A549 (cell line): Measurements from ENCODE around the gene P4HA2. TPM values are rescaled to one million over a fixed set of nuclear protein-coding genes. Genes with fewer than 3 reads are reported as not detected.

ENCODE experiments used
- ATAC-seq, 2 experiments: fragments of 200-7000 bp in 1 of 2; fragments of >200 bp in 1 of 2; cut with Nextera tagmentation in 1 of 2; cut with Tn5 transposase in 1 of 2; 3 replicates each; pipeline versions ENCODE4 v1.8.0 to v1.9.1; 2018 to 2020; ENCODE audit warnings: mild to moderate bottlenecking in 1 of 2, moderate library complexity in 1 of 2
- CTCF ChIA-PET: fragments of 300-600 bp; sonication (Branson Sonifier 250); formaldehyde crosslinking; extraction: SDS; loops from one replicate; lab custom pipeline; 2021; ENCODE audit warnings: antibody characterized with exemption, inconsistent platforms; lab: Yijun Ruan, JAX
- POLR2A ChIA-PET: fragments of 350-600 bp; formaldehyde crosslinking; extraction: SDS; loops from one replicate; lab custom pipeline; 2021; ENCODE audit warnings: antibody characterized with exemption, inconsistent platforms; lab: Yijun Ruan, JAX
- DNase-seq, 2 experiments: peaks; one replicate each; pipeline versions ENCODE4 v3.0.0 to v3.0.0-alpha.2; 2011 to 2016; ENCODE audit warnings: low read depth in 1 of 2, low spot score in 1 of 2
- FAIRE-seq: peaks from 2 replicates; lab custom pipeline; 2011; peaks lifted over from hg19 to GRCh38; lab: Jason Lieb, UNC
- H3K27ac ChIP-seq, 2 experiments: fragments of >200 bp; sonication (Bioruptor Twin); formaldehyde crosslinking; 3 replicates each; pipeline ENCODE4 v1.5.1; 2016 to 2017
- H3K4me1 ChIP-seq: fragments of >200 bp; sonication (Bioruptor Twin); formaldehyde crosslinking; 3 replicates; pipeline ENCODE4 v1.6.1; 2016
- H3K4me2 ChIP-seq: fragments of >200 bp; sonication (Bioruptor Twin); formaldehyde crosslinking; 3 replicates; pipeline ENCODE4 v1.6.1; 2016
- H3K4me3 ChIP-seq: fragments of >200 bp; sonication (Bioruptor Twin); formaldehyde crosslinking; 3 replicates; pipeline ENCODE4 v1.5.1; 2016
- H3K9me3 ChIP-seq: fragments of >200 bp; sonication (Bioruptor Twin); formaldehyde crosslinking; 3 replicates; pipeline ENCODE4 v1.6.1; 2016
- CBX8 ChIP-seq: fragments of 200-600 bp; sonication (generic); IDR thresholded peaks from 2 replicates; pipeline ENCODE4 v1.6.1; 2016
- CHD2 ChIP-seq: fragments of 150-350 bp; IDR thresholded peaks from 2 replicates; pipeline ENCODE4 v1.6.1; 2014; ENCODE audit warnings: low read length; ENCODE audit not compliant: partially characterized antibody
- CHD4 ChIP-seq: fragments of 200-600 bp; sonication (generic); IDR thresholded peaks from 2 replicates; pipeline ENCODE4 v1.6.1; 2016; ENCODE audit warnings: antibody characterized with exemption, mild to moderate bottlenecking, borderline replicate concordance
- CTCF ChIP-seq: fragments of >200 bp; sonication (Bioruptor Twin); formaldehyde crosslinking; IDR thresholded peaks from 3 replicates; pipeline ENCODE4 v1.5.1; 2016
- E2F6 ChIP-seq: IDR thresholded peaks from 2 replicates; pipeline ENCODE4 v1.6.1; 2012; ENCODE audit warnings: low read depth, borderline replicate concordance
- EHMT2 ChIP-seq: fragments of 200-600 bp; sonication (generic); IDR thresholded peaks from 2 replicates; pipeline ENCODE4 v1.6.1; 2016; ENCODE audit warnings: antibody characterized with exemption, low read depth, mild to moderate bottlenecking, moderate library complexity
- EP300 ChIP-seq, 2 experiments: fragments of >200 bp; sonication (Bioruptor Twin); formaldehyde crosslinking; IDR thresholded peaks; 2 replicates in 1 of 2; 3 replicates in 1 of 2; pipeline ENCODE4 v1.6.1; 2016 to 2017
- ESRRA ChIP-seq: fragments of 150-350 bp; IDR thresholded peaks from 2 replicates; pipeline ENCODE4 v1.6.1; 2014; ENCODE audit warnings: mild to moderate bottlenecking, low read length, borderline replicate concordance
- FOSB ChIP-seq: fragments of 250-450 bp; sonication (Bioruptor Pico); IDR thresholded peaks from 2 replicates; pipeline ENCODE4 v1.5.0; 2020; ENCODE audit warnings: mild to moderate bottlenecking, moderate library complexity
- HES2 ChIP-seq: fragments of >200 bp; sonication (Bioruptor Twin); formaldehyde crosslinking; IDR thresholded peaks from 2 replicates; pipeline ENCODE4 v1.6.1; 2016
- HEYL ChIP-seq: fragments of 250-450 bp; sonication (Bioruptor Pico); IDR thresholded peaks from 2 replicates; pipeline ENCODE4 v1.8.0; 2021; ENCODE audit warnings: mild to moderate bottlenecking, moderate library complexity
- HOXB13 ChIP-seq: fragments of 250-450 bp; sonication (Bioruptor Pico); IDR thresholded peaks from 2 replicates; pipeline ENCODE4 v1.5.0; 2020; ENCODE audit warnings: low read depth, mild to moderate bottlenecking, moderate library complexity
- JUNB ChIP-seq: fragments of >200 bp; sonication (Bioruptor Twin); formaldehyde crosslinking; IDR thresholded peaks from 2 replicates; pipeline ENCODE4 v1.6.1; 2016
- KDM5A ChIP-seq: fragments of 200-600 bp; sonication (generic); IDR thresholded peaks from 2 replicates; pipeline ENCODE4 v1.6.1; 2016; ENCODE audit warnings: antibody characterized with exemption, mild to moderate bottlenecking
- NPAS2 ChIP-seq: fragments of 250-450 bp; sonication (Bioruptor Pico); IDR thresholded peaks from 2 replicates; pipeline ENCODE4 v1.8.0; 2022; ENCODE audit warnings: mild to moderate bottlenecking, moderate library complexity, borderline replicate concordance
- PBX3 ChIP-seq: IDR thresholded peaks from 2 replicates; pipeline ENCODE4 v1.6.1; 2012
- PHF8 ChIP-seq: fragments of 200-600 bp; sonication (generic); IDR thresholded peaks from 2 replicates; pipeline ENCODE4 v1.6.1; 2016; ENCODE audit warnings: low read depth, mild to moderate bottlenecking, antibody characterized with exemption, moderate library complexity, borderline replicate concordance
- POLR2AphosphoS2 ChIP-seq: conservative IDR thresholded peaks from 2 replicates; pipeline ENCODE4 v1.6.1; 2012; ENCODE audit warnings: low read length, improper control_type of control experiment, inconsistent platforms
- RCOR1 ChIP-seq: fragments of 150-350 bp; IDR thresholded peaks from 2 replicates; pipeline ENCODE4 v1.6.1; 2014; ENCODE audit warnings: antibody characterized with exemption, low read length, low read depth
- TFCP2L1 ChIP-seq: fragments of 250-450 bp; sonication (Bioruptor Pico); IDR thresholded peaks from 2 replicates; pipeline ENCODE4 v1.5.0; 2021; ENCODE audit warnings: mild to moderate bottlenecking
- USF2 ChIP-seq: fragments of 450-650 bp; IDR thresholded peaks from 2 replicates; pipeline ENCODE4 v1.6.1; 2014; ENCODE audit warnings: antibody characterized with exemption
- WGBS: methylation state at CpG from one replicate; pipeline ENCODE4 v1.1.6; 2017; ENCODE audit errors: missing lambda C conversion rate; 5-methylcytosine and 5-hydroxymethylcytosine counted together
- polyA plus RNA-seq, 4 experiments: library from polyadenylated mRNA; depleted of rRNA in 3 of 4; stranded (reverse); fragments of >200 nt; fragmentation: RNase III in 1 of 4; extraction: RNeasy Plus Mini Kit Qiagen cat#74134 plus additional on column Dnase treatment in 1 of 4; gene quantifications; 2 replicates in 3 of 4; 3 replicates in 1 of 4; pipeline ENCODE4 v1.2.3, GENCODE V29; 2011 to 2017

P4HA2 gene
- polyA plus RNA-seq, 2 of the 4 experiments (the other 2 are of a cell fraction) = 36.4 to 45.0 TPM

- TF ChIP-seq KDM5A = no peak
- no peak for TF ChIP-seq CHD4
- no peak for TF ChIP-seq PBX3
- TF ChIP-seq CHD2 = no peak
- no peak for TF ChIP-seq RCOR1
- TF ChIP-seq ESRRA = no peak
- no peak for TF ChIP-seq PHF8
- no peak for TF ChIP-seq POLR2AphosphoS2
- TF ChIP-seq JUNB = no peak
- no peak for TF ChIP-seq HEYL
Observed at GRCh38 chr5:132253008-132253441, 25.4 kb upstream of the P4HA2 start (continued).

- H3K4me2 ChIP-seq = no peak overlapping the region
- WGBS = 62% methylated on average over 3 of the region's 10 CpGs
- peaks cover 10% of the 10 kb centered on the region for H3K9me3 ChIP-seq
- no peak overlapping the region for H3K27ac ChIP-seq
- no peak overlapping the region for H3K4me3 ChIP-seq
- peaks cover 8% of the 10 kb centered on the region; the same call in 2 of the 3 replicates for H3K4me1 ChIP-seq
- FAIRE-seq (no peak), DNase-seq (no peak), ATAC-seq (peak in 1 of 2 experiments; percentile 53; a peak in 3 of 6 replicates)
- TF ChIP-seq E2F6 = no peak
- no peak for TF ChIP-seq USF2
- POLR2A ChIA-PET = interaction anchor here (1.3 kb wide), 1 partner anchor 9 kb away, joined by 3 read pairs; no protein-coding TSS in a partner anchor
- CTCF ChIA-PET = interaction anchor here (1.2 to 4.8 kb wide), 4 partner anchors 12 to 240 kb away, joined by 3 to 42 read pairs (median 8); no protein-coding TSS in a partner anchor
Observed at GRCh38 chr5:132251220-132251725, 23.6 kb upstream of the P4HA2 start.

- WGBS = 100% methylated on average over 2 of the region's 2 CpGs
- CTCF ChIA-PET = interaction anchor here (1.0 to 4.8 kb wide), 8 partner anchors 9 to 241 kb away, joined by 3 to 42 read pairs (median 4); no protein-coding TSS in a partner anchor
- Histone ChIP-seq H3K27ac (no peak overlapping the region), H3K4me1 (peaks cover 8% of the 10 kb centered on the region; the same call in 2 of the 3 replicates), H3K4me3 (no peak overlapping the region), H3K9me3 (peaks cover 16% of the 10 kb centered on the region), H3K4me2 (no peak overlapping the region)
- ATAC-seq (no peak), DNase-seq (no peak), FAIRE-seq (no peak)
- POLR2A ChIA-PET = interaction anchor here (1.3 kb wide), 1 partner anchor 10 kb away, joined by 3 read pairs; no protein-coding TSS in a partner anchor
- TF ChIP-seq EHMT2 (no peak), CHD4 (no peak), EP300 (IDR thresholded peaks at IDR 0.05) (no peak), PHF8 (no peak), HOXB13 (no peak), CTCF (no peak), HES2 (no peak), FOSB (CRISPR knock-in tag) (no peak), NPAS2 (CRISPR knock-in tag) (no peak), TFCP2L1 (CRISPR knock-in tag) (no peak), CBX8 (no peak)
Observed at GRCh38 chr5:132250547-132250946, 22.9 kb upstream of the P4HA2 start.
